HL-60 (cell line): ENCODE measurements around the gene OR6N1.

Experiments used
- DNase-seq, 2 experiments: peaks; one replicate each; pipeline ENCODE4 v3.0.0-alpha.2; 2010 to 2020; ENCODE audit warnings: low read depth in 1 of 2, low spot score in 1 of 2
- H3K27ac ChIP-seq: fragments of 250-450 bp; sonication (Bioruptor Pico); replicated peaks from 2 replicates; pipeline ENCODE4 v1.5.1; 2020; ENCODE audit warnings: mild to moderate bottlenecking, moderate library complexity
- H3K27me3 ChIP-seq: fragments of 250-450 bp; sonication (Bioruptor Pico); 2 replicates; pipeline ENCODE4 v1.5.1; 2021; ENCODE audit warnings: mild to moderate bottlenecking, moderate library complexity; ENCODE audit not compliant: insufficient read depth, poor library complexity, severe bottlenecking
- H3K4me3 ChIP-seq: replicated peaks from 2 replicates; pipeline ENCODE4 v1.5.1; 2011; ENCODE audit warnings: mild to moderate bottlenecking, control low read depth, low read length; ENCODE audit not compliant: insufficient read depth
- CTCF ChIP-seq: IDR thresholded peaks from one replicate; pipeline ENCODE4 v1.5.1; 2011; ENCODE audit warnings: low read length, control low read depth, inconsistent platforms; ENCODE audit not compliant: insufficient read depth
- GABPA ChIP-seq: IDR thresholded peaks from 2 replicates; pipeline ENCODE4 v1.6.1; 2012; ENCODE audit warnings: low read depth
- POLR2AphosphoS5 ChIP-seq: IDR thresholded peaks from 2 replicates; pipeline ENCODE4 v1.6.1; 2012; ENCODE audit warnings: low read depth
- SPI1 ChIP-seq: IDR thresholded peaks from 2 replicates; pipeline ENCODE4 v1.6.1; 2012; ENCODE audit warnings: low read depth, mild to moderate bottlenecking, borderline replicate concordance
- TF ChIP-seq, protein P1 (sequence below): IDR thresholded peaks from 2 replicates; pipeline ENCODE4 v1.6.1; 2012; ENCODE audit warnings: low read depth; ENCODE audit not compliant: insufficient replicate concordance

The OR6N1 gene

GRCh38 chr1:158752155-158752712 is 19.8 kb downstream of the OR6N1 start:
- DNase-seq: no peak

GRCh38 chr1:158735848-158736247 is 36.1 kb downstream of the OR6N1 start:
- Histone ChIP-seq H3K4me3 (no peak overlapping the region), H3K27me3 (no peaks in the 10 kb centered on the region), H3K27ac (no peak overlapping the region)
- no peak for DNase-seq
- TF ChIP-seq, protein P1, sequence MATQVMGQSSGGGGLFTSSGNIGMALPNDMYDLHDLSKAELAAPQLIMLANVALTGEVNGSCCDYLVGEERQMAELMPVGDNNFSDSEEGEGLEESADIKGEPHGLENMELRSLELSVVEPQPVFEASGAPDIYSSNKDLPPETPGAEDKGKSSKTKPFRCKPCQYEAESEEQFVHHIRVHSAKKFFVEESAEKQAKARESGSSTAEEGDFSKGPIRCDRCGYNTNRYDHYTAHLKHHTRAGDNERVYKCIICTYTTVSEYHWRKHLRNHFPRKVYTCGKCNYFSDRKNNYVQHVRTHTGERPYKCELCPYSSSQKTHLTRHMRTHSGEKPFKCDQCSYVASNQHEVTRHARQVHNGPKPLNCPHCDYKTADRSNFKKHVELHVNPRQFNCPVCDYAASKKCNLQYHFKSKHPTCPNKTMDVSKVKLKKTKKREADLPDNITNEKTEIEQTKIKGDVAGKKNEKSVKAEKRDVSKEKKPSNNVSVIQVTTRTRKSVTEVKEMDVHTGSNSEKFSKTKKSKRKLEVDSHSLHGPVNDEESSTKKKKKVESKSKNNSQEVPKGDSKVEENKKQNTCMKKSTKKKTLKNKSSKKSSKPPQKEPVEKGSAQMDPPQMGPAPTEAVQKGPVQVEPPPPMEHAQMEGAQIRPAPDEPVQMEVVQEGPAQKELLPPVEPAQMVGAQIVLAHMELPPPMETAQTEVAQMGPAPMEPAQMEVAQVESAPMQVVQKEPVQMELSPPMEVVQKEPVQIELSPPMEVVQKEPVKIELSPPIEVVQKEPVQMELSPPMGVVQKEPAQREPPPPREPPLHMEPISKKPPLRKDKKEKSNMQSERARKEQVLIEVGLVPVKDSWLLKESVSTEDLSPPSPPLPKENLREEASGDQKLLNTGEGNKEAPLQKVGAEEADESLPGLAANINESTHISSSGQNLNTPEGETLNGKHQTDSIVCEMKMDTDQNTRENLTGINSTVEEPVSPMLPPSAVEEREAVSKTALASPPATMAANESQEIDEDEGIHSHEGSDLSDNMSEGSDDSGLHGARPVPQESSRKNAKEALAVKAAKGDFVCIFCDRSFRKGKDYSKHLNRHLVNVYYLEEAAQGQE: no peak
- TF ChIP-seq CTCF: no peak
- no peak for TF ChIP-seq POLR2AphosphoS5
- no peak for TF ChIP-seq SPI1
- TF ChIP-seq GABPA: no peak

More at GRCh38 chr1:158752155-158752712, 19.8 kb downstream of the OR6N1 start:
- TF ChIP-seq POLR2AphosphoS5 (no peak), SPI1 (no peak), GABPA (no peak), CTCF (no peak)
- TF ChIP-seq, protein P1: no peak
- H3K27ac ChIP-seq: no peak overlapping the region
- H3K4me3 ChIP-seq: no peak overlapping the region
- no peaks in the 10 kb centered on the region for H3K27me3 ChIP-seq

DNA sequence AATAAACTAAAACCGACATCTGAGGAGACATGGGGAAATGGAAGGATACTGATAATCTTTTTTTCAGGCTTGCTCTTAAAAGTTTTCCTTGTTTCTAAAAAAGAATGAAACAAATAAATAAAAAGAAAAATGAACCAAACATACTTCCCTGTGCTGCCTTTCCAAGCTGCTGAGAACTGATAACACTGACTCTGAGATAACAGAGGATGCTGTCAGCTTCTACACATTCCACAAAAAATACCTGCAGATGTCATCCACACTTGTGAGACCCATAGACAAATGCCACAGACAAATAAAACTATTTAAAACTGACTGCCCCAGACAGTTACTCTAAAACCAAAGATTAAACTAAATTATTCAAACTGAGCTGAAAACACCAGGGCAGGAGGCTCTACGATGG is 39.5 kb downstream of the OR6N1 start:
- no peak overlapping the region for H3K27ac ChIP-seq
- H3K4me3 ChIP-seq: no peak overlapping the region
- no peak for TF ChIP-seq POLR2AphosphoS5
- no peak for TF ChIP-seq CTCF
- TF ChIP-seq, protein P1: no peak
- no peak for TF ChIP-seq SPI1
- no peak for TF ChIP-seq GABPA
- no peaks in the 10 kb centered on the region for H3K27me3 ChIP-seq
- DNase-seq: no peak
